Neuron (in vitro differentiated cells): ENCODE measurements around the gene IL2RA.
"Not testable (repeated sequence)": the region's sequence is repeated elsewhere in the genome, so short reads cannot be mapped to it uniquely, and the experiment has no call there.

ENCODE experiments used
- H2AFZ ChIP-seq: one replicate; pipeline ENCODE4 v1.6.1; 2013; ENCODE audit warnings: low read depth, mild to moderate bottlenecking, inconsistent platforms, low read length, moderate library complexity
- H3K27me3 ChIP-seq: one replicate; pipeline ENCODE4 v1.6.1; 2013; ENCODE audit warnings: low read length; ENCODE audit not compliant: insufficient read depth
- H3K36me3 ChIP-seq: one replicate; pipeline ENCODE4 v1.6.1; 2013; ENCODE audit warnings: low read length; ENCODE audit not compliant: insufficient read depth
- H3K4me1 ChIP-seq: one replicate; pipeline ENCODE4 v1.6.1; 2013; ENCODE audit warnings: low read length; ENCODE audit not compliant: insufficient read depth
- H3K4me3 ChIP-seq: 2 replicates; pipeline ENCODE4 v1.5.1; 2013; ENCODE audit warnings: mild to moderate bottlenecking, low read length, moderate library complexity
- H3K9me3 ChIP-seq: one replicate; pipeline ENCODE4 v1.6.1; 2013; ENCODE audit warnings: low read length

Gene IL2RA

GRCh38 chr10:6074489-6075301 lies 12.5 kb upstream of the IL2RA start:
- Histone ChIP-seq H3K36me3 (no peaks in the 10 kb centered on the region), H3K4me1 (no peaks in the 10 kb centered on the region), H3K27me3 (no peaks in the 10 kb centered on the region), H3K9me3 (no peaks in the 10 kb centered on the region), H3K4me3 (no peak overlapping the region), H2AFZ (no peak overlapping the region)

- no peaks in the 10 kb centered on the region for H3K9me3 ChIP-seq
- H3K27me3 ChIP-seq = no peaks in the 10 kb centered on the region
- H3K4me3 ChIP-seq = no peak overlapping the region
- no peak overlapping the region for H2AFZ ChIP-seq
- no peaks in the 10 kb centered on the region for H3K36me3 ChIP-seq
- no peaks in the 10 kb centered on the region for H3K4me1 ChIP-seq
Observed at GRCh38 chr10:6072215-6072934, 10.2 kb upstream of the IL2RA start.

GRCh38 chr10:6071181-6072175 lies 9.3 kb upstream of the IL2RA start:
- Histone ChIP-seq H3K9me3 (no peaks in the 10 kb centered on the region), H3K27me3 (no peaks in the 10 kb centered on the region), H3K36me3 (no peaks in the 10 kb centered on the region), H2AFZ (no peak overlapping the region), H3K4me1 (no peaks in the 10 kb centered on the region), H3K4me3 (no peak overlapping the region)

DNA sequence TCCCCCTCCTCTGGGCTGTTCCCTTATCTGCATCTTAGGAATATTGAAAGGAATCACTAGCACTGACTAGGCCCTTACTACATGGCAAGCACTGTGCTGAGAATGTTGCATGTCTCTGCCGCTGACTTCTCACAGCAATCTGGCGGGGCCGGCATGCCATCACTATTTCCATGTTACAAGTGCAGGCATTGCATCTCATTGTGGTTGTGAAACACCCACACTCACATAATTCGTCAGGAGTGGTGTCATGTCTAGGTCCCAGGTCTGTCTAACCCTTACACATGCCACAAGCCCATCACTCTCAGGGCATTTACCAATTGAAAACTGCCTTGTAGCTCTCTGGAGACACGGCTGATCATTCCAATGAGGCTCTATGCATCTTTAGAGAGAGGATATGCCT lies 8.5 kb upstream of the IL2RA start:
- H3K9me3 ChIP-seq = no peaks in the 10 kb centered on the region

GRCh38 chr10:6069081-6069931 lies 7.1 kb upstream of the IL2RA start:
- Histone ChIP-seq H2AFZ (no peak overlapping the region), H3K27me3 (no peaks in the 10 kb centered on the region), H3K4me1 (no peaks in the 10 kb centered on the region), H3K9me3 (no peaks in the 10 kb centered on the region), H3K36me3 (no peaks in the 10 kb centered on the region), H3K4me3 (no peak overlapping the region)

More for the DNA sequence above, 8.5 kb upstream of the IL2RA start:
- Histone ChIP-seq H2AFZ (no peak overlapping the region), H3K4me1 (no peaks in the 10 kb centered on the region), H3K27me3 (no peaks in the 10 kb centered on the region), H3K36me3 (no peaks in the 10 kb centered on the region), H3K4me3 (no peak overlapping the region)

DNA sequence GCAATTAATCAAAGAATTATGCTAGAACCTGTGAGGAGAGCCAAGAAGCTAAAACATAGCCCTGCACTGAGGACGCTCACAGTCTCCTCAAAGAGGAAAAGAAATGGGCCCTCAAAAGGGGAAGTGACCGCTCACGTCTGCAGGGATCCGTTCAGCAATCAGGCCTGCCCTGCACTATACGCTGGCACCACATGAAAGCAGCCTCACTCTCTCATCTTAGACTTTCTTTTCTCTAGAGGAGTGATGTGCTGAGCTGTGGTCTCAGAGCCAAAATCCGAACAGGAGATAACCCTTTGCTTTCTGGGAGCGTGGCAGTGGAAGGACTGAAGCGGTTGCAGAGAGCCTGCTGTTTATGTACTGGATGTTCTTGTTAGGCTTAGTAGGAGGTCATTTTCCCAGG lies 6.3 kb upstream of the IL2RA start:
- no peak overlapping the region for H2AFZ ChIP-seq
- no peaks in the 10 kb centered on the region for H3K9me3 ChIP-seq
- H3K4me1 ChIP-seq = no peaks in the 10 kb centered on the region
- no peak overlapping the region for H3K4me3 ChIP-seq
- no peaks in the 10 kb centered on the region for H3K36me3 ChIP-seq
- no peaks in the 10 kb centered on the region for H3K27me3 ChIP-seq

GRCh38 chr10:6068006-6068405 lies 5.8 kb upstream of the IL2RA start:
- H3K27me3 ChIP-seq = no peaks in the 10 kb centered on the region
- H3K36me3 ChIP-seq = no peaks in the 10 kb centered on the region
- no peak overlapping the region for H2AFZ ChIP-seq
- no peaks in the 10 kb centered on the region for H3K4me1 ChIP-seq
- no peaks in the 10 kb centered on the region for H3K9me3 ChIP-seq
- H3K4me3 ChIP-seq = no peak overlapping the region

DNA sequence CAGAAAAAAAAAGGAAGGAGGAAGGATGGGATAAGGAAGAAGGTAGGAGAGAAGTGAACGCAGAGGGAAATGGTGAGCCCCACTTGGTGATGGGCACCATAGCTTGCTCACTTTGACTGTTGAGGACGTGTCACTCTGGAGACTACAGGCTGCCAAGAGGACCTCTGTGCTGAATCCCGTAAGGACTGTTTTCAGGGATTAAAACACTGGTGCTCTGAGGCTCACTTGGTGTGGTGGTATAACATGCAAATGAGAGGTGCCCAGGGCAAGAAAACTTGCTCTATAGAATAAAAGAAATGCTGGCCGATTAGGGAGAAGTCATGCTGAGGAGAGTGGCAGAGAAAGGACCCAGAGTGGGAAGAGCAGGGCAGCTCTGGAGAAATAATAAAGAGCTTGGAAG lies 5.3 kb upstream of the IL2RA start:
- no peak overlapping the region for H3K4me3 ChIP-seq
- H2AFZ ChIP-seq = no peak overlapping the region
- no peaks in the 10 kb centered on the region for H3K9me3 ChIP-seq
- no peaks in the 10 kb centered on the region for H3K4me1 ChIP-seq
- no peaks in the 10 kb centered on the region for H3K27me3 ChIP-seq
- no peaks in the 10 kb centered on the region for H3K36me3 ChIP-seq

DNA sequence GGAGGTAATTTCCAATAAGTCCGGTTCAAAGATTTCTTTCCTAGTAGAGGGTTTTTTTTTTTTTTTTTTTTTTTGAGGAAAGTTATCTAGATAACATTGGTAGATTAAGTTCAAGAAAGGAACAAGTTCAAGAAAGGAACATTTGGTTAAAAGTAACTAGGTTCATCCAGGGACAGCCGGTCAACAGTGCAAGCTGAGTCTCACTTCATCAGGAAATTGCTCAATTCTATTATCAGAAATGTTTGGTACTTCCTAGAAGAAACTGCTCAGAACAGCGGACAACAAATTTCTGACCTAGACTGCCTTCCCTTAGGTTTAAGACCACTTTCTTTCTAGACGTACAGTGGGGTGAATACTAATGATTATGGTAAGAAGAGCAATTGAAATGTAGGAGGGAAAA lies 3.7 kb upstream of the IL2RA start:
- no peaks in the 10 kb centered on the region for H3K27me3 ChIP-seq
- H3K4me1 ChIP-seq = no peaks in the 10 kb centered on the region
- no peaks in the 10 kb centered on the region for H3K9me3 ChIP-seq
- no peak overlapping the region for H2AFZ ChIP-seq
- H3K4me3 ChIP-seq = no peak overlapping the region
- H3K36me3 ChIP-seq = no peaks in the 10 kb centered on the region

DNA sequence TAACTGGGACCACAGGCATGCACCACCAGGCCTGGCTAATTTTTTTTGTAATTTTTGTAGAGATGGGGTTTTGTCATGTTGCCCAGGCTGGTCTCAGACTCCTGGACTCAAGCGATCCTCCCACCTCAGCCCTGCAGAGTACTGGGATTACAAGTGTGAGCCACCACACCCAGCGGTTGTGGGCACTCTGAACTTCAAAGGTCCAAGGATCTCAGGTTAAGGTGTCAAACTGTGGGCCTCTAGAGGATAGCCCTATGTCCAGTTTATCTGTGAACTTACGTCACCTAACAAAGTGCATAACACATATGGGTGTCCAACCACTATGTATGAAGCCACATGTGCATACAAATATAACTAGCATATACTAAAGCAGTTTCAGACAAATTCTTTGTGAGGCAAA lies 3.2 kb upstream of the IL2RA start:
- Histone ChIP-seq H3K9me3 (no peaks in the 10 kb centered on the region), H2AFZ (no peak overlapping the region), H3K4me3 (no peak overlapping the region), H3K27me3 (no peaks in the 10 kb centered on the region), H3K36me3 (no peaks in the 10 kb centered on the region), H3K4me1 (no peaks in the 10 kb centered on the region)

DNA sequence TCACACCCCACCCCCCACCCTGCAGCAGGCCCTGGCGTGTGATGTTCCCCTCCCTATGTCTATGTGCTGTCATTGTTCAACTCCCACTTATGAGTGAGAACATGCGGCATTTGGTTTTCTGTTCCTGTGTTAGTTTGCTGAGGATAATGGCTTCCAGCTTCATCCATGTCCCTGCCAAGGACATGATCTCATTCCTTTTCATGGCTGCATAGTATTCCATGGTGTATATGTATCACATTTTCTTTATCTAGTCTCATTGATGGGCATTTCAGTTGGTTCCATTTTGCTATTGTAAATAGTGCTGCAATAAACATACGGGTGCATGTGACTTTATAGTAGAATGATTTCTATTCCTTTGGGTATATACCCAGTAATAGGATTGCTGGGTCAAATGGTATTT lies 2.6 kb upstream of the IL2RA start:
- H3K27me3 ChIP-seq, H3K4me1 ChIP-seq, H3K36me3 ChIP-seq, H3K9me3 ChIP-seq, H2AFZ ChIP-seq, H3K4me3 ChIP-seq: not testable (repeated sequence)

GRCh38 chr10:6064119-6064518 lies 2.0 kb upstream of the IL2RA start:
- H2AFZ ChIP-seq = no peak overlapping the region
- no peak overlapping the region for H3K4me3 ChIP-seq
- H3K27me3 ChIP-seq = peaks cover 2% of the 10 kb centered on the region
- no peaks in the 10 kb centered on the region for H3K9me3 ChIP-seq
- H3K4me1 ChIP-seq = no peaks in the 10 kb centered on the region
- H3K36me3 ChIP-seq = no peaks in the 10 kb centered on the region
